Pons (tissue), 1 donor: ENCODE measurements around the gene FCRL6.

ENCODE experiments used
- DNase-seq: peaks from one replicate; pipeline ENCODE4 v3.0.0-alpha.2; 2016; ENCODE audit warnings: low spot score

FCRL6 gene

GRCh38 chr1:159802111-159802510, at the start of gene FCRL6:
FCRL6 (plus strand) TSS chr1:159802360; CDS start chr1:159802425, 65 bp downstream.
- no peak for DNase-seq

GRCh38 chr1:159753386-159753785, 48.8 kb upstream of the FCRL6 start:
- no peak for DNase-seq

- DNase-seq: no peak
Observed at GRCh38 chr1:159755451-159756007, 46.6 kb upstream of the FCRL6 start.

- peak; percentile 33 for DNase-seq
Observed at GRCh38 chr1:159756397-159756796, 45.8 kb upstream of the FCRL6 start.

- DNase-seq: no peak
Observed at GRCh38 chr1:159763686-159764085, 38.5 kb upstream of the FCRL6 start.

GRCh38 chr1:159765806-159766205, 36.4 kb upstream of the FCRL6 start:
- no peak for DNase-seq

GRCh38 chr1:159771127-159771895, 30.8 kb upstream of the FCRL6 start:
- DNase-seq: no peak

GRCh38 chr1:159774465-159774864, 27.7 kb upstream of the FCRL6 start:
- no peak for DNase-seq

- DNase-seq: no peak
Observed at GRCh38 chr1:159775716-159776115, 26.4 kb upstream of the FCRL6 start.

- no peak for DNase-seq
Observed at GRCh38 chr1:159778266-159778665, 23.9 kb upstream of the FCRL6 start.

- DNase-seq: no peak
Observed at GRCh38 chr1:159779403-159779851, 22.7 kb upstream of the FCRL6 start.

GRCh38 chr1:159780583-159781582, 21.3 kb upstream of the FCRL6 start, which contains the start of gene DUSP23:
DUSP23 (plus strand) TSS chr1:159780962; CDS start chr1:159781101, 139 bp downstream.
- peak; percentile 95 for DNase-seq

- no peak for DNase-seq
Observed at GRCh38 chr1:159781992-159782391, 20.2 kb upstream of the FCRL6 start.

GRCh38 chr1:159783724-159784123, 18.4 kb upstream of the FCRL6 start:
- DNase-seq: no peak

GRCh38 chr1:159786465-159786864, 15.7 kb upstream of the FCRL6 start:
- DNase-seq: no peak

GRCh38 chr1:159786966-159787365, 15.2 kb upstream of the FCRL6 start:
- no peak for DNase-seq

- DNase-seq: peak; percentile 25
Observed at GRCh38 chr1:159790237-159790917, 11.8 kb upstream of the FCRL6 start.

- no peak for DNase-seq
Observed at GRCh38 chr1:159791031-159791430, 11.1 kb upstream of the FCRL6 start.

- no peak for DNase-seq
Observed at GRCh38 chr1:159791461-159791860, 10.7 kb upstream of the FCRL6 start.

- no peak for DNase-seq
Observed at GRCh38 chr1:159795534-159795933, 6.6 kb upstream of the FCRL6 start.

- DNase-seq: peak; percentile 81
Observed at GRCh38 chr1:159798893-159799292, 3.3 kb upstream of the FCRL6 start.
